ENCODE results near the gene GSTT2B. TPM values are rescaled to one million over a fixed set of nuclear protein-coding genes. Genes with fewer than 3 reads are reported as not detected.
"Not testable (repeated sequence)": the region's sequence is repeated elsewhere in the genome, so short reads cannot be mapped to it uniquely, and the experiment has no call there.

Gene GSTT2B
- total and polyA plus RNA-seq, 9 donors, result 1.4 to 44.5 (median 5.8) TPM

DNA sequence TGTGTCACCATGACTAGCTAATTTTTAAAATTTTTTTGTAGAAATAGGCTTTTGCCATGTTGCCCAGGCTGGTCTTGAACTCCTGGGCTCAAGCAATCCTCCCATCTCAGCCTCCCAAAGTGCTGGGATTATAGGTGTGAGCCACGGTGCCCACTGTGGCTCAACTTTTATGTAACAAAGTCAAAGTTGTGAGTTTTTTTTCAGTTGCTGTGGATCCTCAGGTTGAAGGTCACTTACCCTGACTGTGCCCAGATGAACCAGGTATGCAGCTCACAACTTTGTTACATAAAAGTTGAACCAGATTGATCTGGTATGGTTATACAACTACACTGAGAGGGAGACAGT is 40.8 kb downstream of the GSTT2B start:
- not testable (repeated sequence) for H3K27me3 ChIP-seq (ENCODE audit: control insufficient read depth, insufficient read depth, low read length); H3K27ac ChIP-seq (ENCODE audit: low read length); H3K4me1 ChIP-seq (ENCODE audit: control insufficient read depth, insufficient read depth, low read length); H3K9me3 ChIP-seq (replicated peaks; ENCODE audit: control insufficient read depth, low read depth, low read length); DNase-seq; H3K4me3 ChIP-seq (ENCODE audit: low read length)
- no CpG with 5 or more reads among the region's 1 CpG for WGBS (ENCODE audit: insufficient coverage)
- H3K36me3 ChIP-seq (ENCODE audit: control insufficient read depth, insufficient read depth, low read length), result peaks cover 12% of the 10 kb centered on the region

DNA sequence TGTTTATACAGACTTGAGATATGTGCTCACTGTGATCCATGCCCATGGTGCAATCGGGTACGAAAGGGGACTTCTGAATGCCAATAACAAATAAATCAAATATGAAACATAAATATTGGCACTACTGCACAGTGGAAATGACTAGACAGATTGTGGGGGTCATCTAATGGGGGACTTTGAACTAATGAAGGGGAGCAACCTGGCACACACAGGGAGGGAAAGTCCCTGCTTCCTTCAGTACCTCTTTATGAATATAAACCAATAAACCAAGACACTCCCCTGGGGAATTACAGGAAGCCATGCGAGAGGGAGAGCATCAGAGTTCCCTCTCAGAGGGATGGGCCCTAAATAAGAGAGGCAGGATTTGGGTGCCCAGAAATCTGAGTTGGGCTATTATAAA is 45.7 kb downstream of the GSTT2B start:
- H3K27me3 ChIP-seq (ENCODE audit: control insufficient read depth, insufficient read depth, low read length), result no peaks in the 10 kb centered on the region

DNA sequence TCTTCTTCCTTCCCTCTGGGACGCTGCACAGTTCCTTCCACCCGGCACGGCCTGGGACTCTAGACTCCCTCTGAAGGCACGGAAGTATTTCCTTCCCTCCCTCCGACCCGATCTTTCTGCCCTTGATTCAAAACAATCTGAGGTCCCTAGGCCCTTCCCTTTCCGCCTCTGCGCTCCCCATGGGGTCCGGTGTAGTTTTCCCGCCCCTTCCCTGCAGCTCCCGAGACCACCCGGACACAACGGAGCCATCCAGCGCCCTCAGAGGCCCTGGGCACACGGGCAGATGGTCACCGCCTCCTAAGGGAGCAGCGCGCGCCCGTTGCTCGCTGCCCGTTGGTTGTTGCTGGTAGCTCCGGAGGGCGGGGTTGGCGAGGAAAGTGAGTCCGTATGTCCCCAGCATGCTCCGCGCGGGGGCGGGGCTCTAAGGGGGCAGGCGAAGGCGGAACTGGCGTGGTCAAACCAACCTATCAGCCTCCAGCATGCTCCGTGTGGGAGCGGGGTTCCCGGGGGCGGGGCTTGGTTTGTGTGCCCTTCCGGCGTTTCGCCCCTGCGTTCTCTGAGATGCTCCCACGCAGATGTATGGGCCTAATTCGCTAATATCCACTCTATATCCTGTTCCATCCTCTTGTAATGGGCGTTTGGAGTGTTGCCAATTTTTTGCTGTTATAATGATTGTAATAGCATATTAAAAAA is 47.2 kb downstream of the GSTT2B start:
- WGBS (ENCODE audit: insufficient coverage), result 0% methylated on average over 35 of the region's 44 CpGs
- peak; percentile 99 for DNase-seq

More for the DNA sequence above, 45.7 kb downstream of the GSTT2B start:
- no peak overlapping the region for H3K27ac ChIP-seq (ENCODE audit: low read length)
- H3K9me3 ChIP-seq (replicated peaks; ENCODE audit: control insufficient read depth, low read depth, low read length), result no peaks in the 10 kb centered on the region
- H3K4me1 ChIP-seq (ENCODE audit: control insufficient read depth, insufficient read depth, low read length), result peaks cover 31% of the 10 kb centered on the region
- no peaks in the 10 kb centered on the region for H3K36me3 ChIP-seq (ENCODE audit: control insufficient read depth, insufficient read depth, low read length)
- no peak for DNase-seq
- WGBS (ENCODE audit: insufficient coverage), result no CpG with 5 or more reads among the region's 3 CpGs
- H3K4me3 ChIP-seq (ENCODE audit: low read length), result no peak overlapping the region

DNA sequence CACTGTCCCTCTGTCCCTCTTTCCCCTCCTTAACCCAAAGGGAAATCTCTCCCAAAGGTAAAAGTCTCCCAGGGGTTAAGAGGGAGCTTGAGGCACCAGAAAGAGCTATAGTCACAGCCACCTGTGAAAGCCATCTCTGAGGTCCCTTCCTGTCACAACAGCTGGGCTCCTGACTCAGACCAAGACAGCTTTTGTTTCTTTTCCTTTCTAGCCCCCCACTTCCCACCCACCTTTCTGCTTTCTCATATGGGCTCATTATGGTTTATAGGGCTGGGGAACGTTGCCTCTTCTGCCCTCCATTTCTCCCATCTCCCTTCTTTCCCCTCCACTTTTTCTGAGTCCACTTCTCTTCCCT is 47.7 kb downstream of the GSTT2B start:
- Histone ChIP-seq H3K4me1 (ENCODE audit: control insufficient read depth, insufficient read depth, low read length) (peaks cover 49% of the 10 kb centered on the region), H3K9me3 (replicated peaks; ENCODE audit: control insufficient read depth, low read depth, low read length) (no peaks in the 10 kb centered on the region), H3K4me3 (ENCODE audit: low read length) (peak overlapping the region; percentile 77), H3K27ac (ENCODE audit: low read length) (peak overlapping the region; percentile 99), H3K27me3 (ENCODE audit: control insufficient read depth, insufficient read depth, low read length) (no peaks in the 10 kb centered on the region), H3K36me3 (ENCODE audit: control insufficient read depth, insufficient read depth, low read length) (no peaks in the 10 kb centered on the region)
- DNase-seq, result no peak
- WGBS (ENCODE audit: insufficient coverage), result 0% methylated on average over 1 of the region's 1 CpG

More for the DNA sequence above, 47.2 kb downstream of the GSTT2B start:
- Histone ChIP-seq H3K27me3 (ENCODE audit: control insufficient read depth, insufficient read depth, low read length) (no peaks in the 10 kb centered on the region), H3K4me3 (ENCODE audit: low read length) (peak overlapping the region; percentile 77), H3K27ac (ENCODE audit: low read length) (peak overlapping the region; percentile 99), H3K36me3 (ENCODE audit: control insufficient read depth, insufficient read depth, low read length) (no peaks in the 10 kb centered on the region), H3K9me3 (replicated peaks; ENCODE audit: control insufficient read depth, low read depth, low read length) (no peaks in the 10 kb centered on the region), H3K4me1 (ENCODE audit: control insufficient read depth, insufficient read depth, low read length) (peaks cover 44% of the 10 kb centered on the region)

DNA sequence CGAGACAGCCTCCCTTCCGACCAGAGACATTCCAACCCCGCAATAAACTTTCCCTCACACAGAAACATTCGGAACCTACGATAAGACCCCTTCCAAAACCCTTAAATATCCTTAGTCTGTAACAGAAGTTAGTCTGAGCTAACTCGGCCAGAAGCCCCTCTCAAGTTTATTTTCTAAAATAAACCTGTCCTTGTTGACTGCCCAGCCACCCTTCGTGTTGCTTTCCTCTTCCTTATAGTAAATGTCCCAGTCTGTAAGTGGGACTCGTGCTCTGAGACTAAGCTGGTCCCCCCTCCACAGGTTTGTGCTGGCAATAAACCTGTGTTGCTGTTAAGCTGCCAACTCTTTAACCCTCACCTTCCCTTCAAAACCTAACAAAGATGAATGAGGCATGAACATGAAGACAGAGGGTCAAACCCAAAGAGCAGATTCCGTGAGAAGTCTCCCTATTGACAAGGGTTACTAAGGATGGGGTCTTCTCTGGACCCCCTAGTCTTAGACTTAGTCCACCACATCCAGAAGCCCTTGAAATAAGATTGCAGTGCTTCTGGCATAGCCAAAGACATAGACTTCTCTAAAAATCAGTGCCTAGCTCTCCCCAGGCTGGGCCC is 48.6 kb downstream of the GSTT2B start:
- Histone ChIP-seq H3K36me3 (ENCODE audit: control insufficient read depth, insufficient read depth, low read length) (no peaks in the 10 kb centered on the region), H3K27me3 (ENCODE audit: control insufficient read depth, insufficient read depth, low read length) (no peaks in the 10 kb centered on the region), H3K4me1 (ENCODE audit: control insufficient read depth, insufficient read depth, low read length) (peaks cover 54% of the 10 kb centered on the region), H3K9me3 (replicated peaks; ENCODE audit: control insufficient read depth, low read depth, low read length) (no peaks in the 10 kb centered on the region), H3K4me3 (ENCODE audit: low read length) (no peak overlapping the region), H3K27ac (ENCODE audit: low read length) (peak overlapping the region; percentile 99)
- WGBS (ENCODE audit: insufficient coverage), result 93% methylated on average over 6 of the region's 9 CpGs
- DNase-seq, result no peak

DNA sequence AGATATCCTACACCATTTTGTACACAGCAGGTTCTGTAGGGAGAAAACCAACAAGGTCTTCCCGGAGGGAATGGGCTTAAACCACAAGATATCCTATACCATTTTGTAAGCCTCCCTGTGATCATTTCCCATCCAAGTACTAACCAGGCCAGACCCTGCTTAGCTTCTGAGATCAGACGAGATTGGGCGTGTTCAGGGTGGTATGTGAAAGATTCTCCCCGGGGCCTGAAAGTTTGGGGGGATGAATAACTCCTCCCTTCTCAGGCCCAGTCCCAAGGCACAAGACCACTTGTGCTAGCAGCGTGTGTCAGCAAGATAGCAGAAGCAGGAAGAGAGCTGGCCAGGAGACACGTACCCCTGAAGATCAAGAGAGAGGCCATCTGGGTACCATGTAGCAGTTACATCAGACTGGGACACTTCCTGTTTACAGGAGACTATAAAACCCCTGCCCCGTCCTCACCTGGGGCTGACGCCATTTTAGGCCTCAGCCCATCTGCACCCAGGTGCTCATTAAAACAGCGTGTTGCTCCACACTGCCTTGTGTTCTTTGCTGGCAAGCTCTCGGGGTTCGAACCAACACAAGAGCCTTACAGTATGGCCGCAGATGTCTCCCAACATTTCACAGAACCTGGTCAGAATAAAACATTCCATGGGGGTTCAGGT is 49.5 kb downstream of the GSTT2B start:
- DNase-seq, result no peak
- 94% methylated on average over 7 of the region's 12 CpGs for WGBS (ENCODE audit: insufficient coverage)
- no peaks in the 10 kb centered on the region for H3K36me3 ChIP-seq (ENCODE audit: control insufficient read depth, insufficient read depth, low read length)

DNA sequence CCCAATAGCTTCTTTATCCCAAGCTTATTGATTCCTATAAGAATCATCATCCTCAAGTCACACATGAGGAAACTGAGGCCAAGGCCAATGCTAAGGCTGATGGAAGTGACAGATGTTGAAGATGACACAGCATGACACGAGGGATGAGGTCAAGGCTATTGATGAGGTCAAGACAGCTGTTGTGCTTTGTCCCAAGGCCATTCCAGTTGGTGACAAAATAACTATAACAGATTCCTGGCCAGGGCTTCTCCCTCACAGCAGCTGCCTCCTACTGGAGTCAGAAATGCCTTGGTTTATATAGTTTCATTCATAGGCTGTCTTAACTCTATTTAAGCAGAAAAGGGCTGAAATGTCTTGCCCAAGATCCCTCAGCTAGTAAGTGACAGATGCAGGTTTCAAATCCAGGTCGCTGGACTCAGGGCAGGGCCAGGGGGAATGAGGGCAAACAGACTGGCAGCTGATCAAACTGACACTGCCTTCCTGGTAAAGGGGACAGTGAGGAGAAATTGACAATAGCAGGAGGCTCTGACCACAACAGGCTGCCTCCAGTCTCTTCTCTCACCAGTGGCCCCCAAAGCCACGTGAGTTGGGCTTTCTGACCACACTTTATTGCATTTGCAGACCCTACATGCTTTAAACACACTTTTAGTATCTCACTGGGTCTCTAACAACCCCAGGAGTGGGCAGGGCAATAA is 50.4 kb downstream of the GSTT2B start:
- Histone ChIP-seq H3K4me1 (ENCODE audit: control insufficient read depth, insufficient read depth, low read length) (peaks cover 66% of the 10 kb centered on the region), H3K36me3 (ENCODE audit: control insufficient read depth, insufficient read depth, low read length) (no peaks in the 10 kb centered on the region), H3K4me3 (ENCODE audit: low read length) (no peak overlapping the region), H3K9me3 (replicated peaks; ENCODE audit: control insufficient read depth, low read depth, low read length) (no peaks in the 10 kb centered on the region), H3K27ac (ENCODE audit: low read length) (peak overlapping the region; percentile 84), H3K27me3 (ENCODE audit: control insufficient read depth, insufficient read depth, low read length) (no peaks in the 10 kb centered on the region)
- 70% methylated on average over 3 of the region's 3 CpGs for WGBS (ENCODE audit: insufficient coverage)
- DNase-seq, result peak; percentile 54

More for the DNA sequence above, 49.5 kb downstream of the GSTT2B start:
- Histone ChIP-seq H3K4me1 (ENCODE audit: control insufficient read depth, insufficient read depth, low read length) (peaks cover 59% of the 10 kb centered on the region), H3K4me3 (ENCODE audit: low read length) (no peak overlapping the region), H3K9me3 (replicated peaks; ENCODE audit: control insufficient read depth, low read depth, low read length) (no peaks in the 10 kb centered on the region), H3K27ac (ENCODE audit: low read length) (peak overlapping the region; percentile 84), H3K27me3 (ENCODE audit: control insufficient read depth, insufficient read depth, low read length) (no peaks in the 10 kb centered on the region)

DNA sequence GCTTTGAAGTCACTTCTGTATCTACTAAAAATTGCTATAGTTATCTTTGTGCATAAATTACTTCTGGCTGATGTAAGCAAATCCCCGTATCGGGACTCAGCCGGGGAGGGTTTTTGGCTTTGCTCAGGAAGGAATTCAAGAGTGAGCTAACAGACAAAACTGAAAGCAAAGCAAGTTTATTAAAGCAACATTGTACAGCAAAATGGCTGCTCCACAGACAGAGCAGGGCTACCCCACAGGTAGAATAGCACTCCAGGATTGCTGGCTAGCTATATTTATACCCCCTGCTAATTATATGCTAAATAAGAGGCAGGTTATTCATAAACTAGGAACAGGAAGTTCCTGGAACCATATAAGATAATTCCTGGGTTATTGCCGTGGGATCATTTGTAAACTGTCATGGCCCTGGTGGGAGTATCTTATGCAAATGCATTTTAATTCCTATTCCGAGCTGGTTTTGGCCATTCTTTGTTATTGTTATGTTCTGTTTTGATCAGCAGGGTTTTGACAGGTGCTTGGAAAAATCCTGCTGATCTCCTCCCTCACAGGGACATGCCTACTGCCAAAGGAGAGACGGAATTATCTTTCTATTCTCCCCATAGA is 51.6 kb downstream of the GSTT2B start:
- 20% methylated on average over 1 of the region's 6 CpGs for WGBS (ENCODE audit: insufficient coverage)
- Histone ChIP-seq H3K27me3 (ENCODE audit: control insufficient read depth, insufficient read depth, low read length) (no peaks in the 10 kb centered on the region), H3K36me3 (ENCODE audit: control insufficient read depth, insufficient read depth, low read length) (no peaks in the 10 kb centered on the region), H3K4me1 (ENCODE audit: control insufficient read depth, insufficient read depth, low read length) (peaks cover 75% of the 10 kb centered on the region), H3K4me3 (ENCODE audit: low read length) (no peak overlapping the region), H3K9me3 (replicated peaks; ENCODE audit: control insufficient read depth, low read depth, low read length) (no peaks in the 10 kb centered on the region), H3K27ac (ENCODE audit: low read length) (peak overlapping the region; percentile 75)
- peak; percentile 66 for DNase-seq

DNA sequence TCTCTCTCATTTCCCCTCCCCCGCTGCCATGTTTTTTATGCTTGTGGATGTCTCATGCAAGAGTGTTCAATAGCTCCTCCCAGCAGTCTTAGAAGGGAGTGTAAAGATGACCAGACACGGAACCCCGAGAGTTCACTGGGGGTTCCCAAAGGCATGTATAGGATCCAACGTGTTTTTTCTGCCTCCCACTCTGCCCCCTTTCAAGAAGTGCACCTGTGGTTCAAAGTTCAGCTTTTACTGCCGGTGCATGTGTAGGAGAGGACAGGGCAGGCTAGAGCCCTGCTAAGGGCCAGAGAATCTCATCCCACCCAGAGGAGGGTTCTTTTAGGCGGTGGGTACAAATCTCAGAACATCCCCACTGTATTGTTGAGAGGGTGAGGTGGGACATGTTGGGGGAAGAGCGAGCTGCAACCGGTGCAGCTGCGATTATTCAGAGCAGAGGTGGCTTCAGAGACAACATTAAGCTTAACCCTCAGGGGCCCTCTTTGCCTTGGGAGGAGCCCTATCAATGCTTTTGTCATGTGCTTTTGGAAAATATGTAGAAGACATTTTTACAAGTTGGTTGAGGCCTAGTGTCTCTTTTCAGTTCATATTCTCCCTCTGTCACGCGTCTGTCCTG is 52.3 kb downstream of the GSTT2B start:
- H3K4me1 ChIP-seq (ENCODE audit: control insufficient read depth, insufficient read depth, low read length), result peaks cover 79% of the 10 kb centered on the region
- no peak overlapping the region for H3K4me3 ChIP-seq (ENCODE audit: low read length)
- H3K9me3 ChIP-seq (replicated peaks; ENCODE audit: control insufficient read depth, low read depth, low read length), result no peaks in the 10 kb centered on the region
- DNase-seq, result no peak
- no peaks in the 10 kb centered on the region for H3K36me3 ChIP-seq (ENCODE audit: control insufficient read depth, insufficient read depth, low read length)
- peak overlapping the region; percentile 75 for H3K27ac ChIP-seq (ENCODE audit: low read length)
- H3K27me3 ChIP-seq (ENCODE audit: control insufficient read depth, insufficient read depth, low read length), result no peaks in the 10 kb centered on the region
- WGBS (ENCODE audit: insufficient coverage), result 62% methylated on average over 5 of the region's 11 CpGs

Measured in muscle of leg (tissue), 11 donors.